Neural cell (in vitro differentiated cells): ENCODE measurements around the gene IP6K3. TPM values are rescaled to one million over a fixed set of nuclear protein-coding genes. Genes with fewer than 3 reads are reported as not detected.

Source experiments
- H2AFZ ChIP-seq: fragments of 200-600, 300-800 bp; sonication (generic), shearing (Covaris generic); 2 replicates; pipeline ENCODE4 v1.6.0; 2014; ENCODE audit warnings: low read depth, mild to moderate bottlenecking, antibody characterized with exemption, low read length, moderate library complexity
- H3F3A ChIP-seq: fragments of 200-600 bp; shearing (Covaris generic); 2 replicates; pipeline ENCODE4 v1.6.1; 2016; ENCODE audit warnings: mild to moderate bottlenecking, moderate library complexity, mixed read lengths, antibody characterized with exemption, low read length; ENCODE audit not compliant: insufficient read depth, poor library complexity, severe bottlenecking
- H3K27ac ChIP-seq: fragments of 200-600, 300-800 bp; sonication (generic), shearing (Covaris generic); 2 replicates; pipeline ENCODE4 v1.5.1; 2014; ENCODE audit warnings: mild to moderate bottlenecking, low read length, moderate library complexity
- H3K27me3 ChIP-seq: fragments of 300-800, 200-600 bp; sonication (generic), shearing (Covaris generic); 2 replicates; pipeline ENCODE4 v1.6.0; 2014; ENCODE audit warnings: mild to moderate bottlenecking, low read depth, low read length, moderate library complexity; ENCODE audit not compliant: insufficient read depth
- H3K36me3 ChIP-seq: fragments of 300-800, 200-600 bp; sonication (generic), shearing (Covaris generic); 2 replicates; pipeline ENCODE4 v1.5.1; 2014; ENCODE audit warnings: mild to moderate bottlenecking, antibody characterized with exemption, low read length, moderate library complexity; ENCODE audit not compliant: insufficient read depth
- H3K4me2 ChIP-seq: fragments of 300-800, 200-600 bp; sonication (generic), shearing (Covaris generic); 2 replicates; pipeline ENCODE4 v1.6.0; 2014; ENCODE audit warnings: mild to moderate bottlenecking, low read length
- H3K4me3 ChIP-seq: fragments of 300-800, 200-600 bp; sonication (generic), shearing (Covaris generic); 2 replicates; pipeline ENCODE4 v1.5.1; 2014; ENCODE audit warnings: mild to moderate bottlenecking, low read length, moderate library complexity
- H3K79me2 ChIP-seq: fragments of 200-600 bp; shearing (Covaris generic); replicated peaks from 2 replicates; pipeline ENCODE4 v1.6.0; 2014; ENCODE audit warnings: mild to moderate bottlenecking, low read length, moderate library complexity; ENCODE audit not compliant: insufficient read depth
- H3K9ac ChIP-seq: fragments of 300-800, 200-600 bp; sonication (generic), shearing (Covaris generic); 2 replicates; pipeline ENCODE4 v1.6.1; 2016; ENCODE audit warnings: mild to moderate bottlenecking, low read length, mixed read lengths
- H3K9me2 ChIP-seq: fragments of 200-600 bp; shearing (Covaris generic); 2 replicates; pipeline ENCODE4 v1.6.1; 2016; ENCODE audit warnings: mild to moderate bottlenecking, low read length, mixed read lengths; ENCODE audit not compliant: insufficient read depth
- H3K9me3 ChIP-seq: fragments of 200-600, 300-800 bp; sonication (generic), shearing (Covaris generic); 2 replicates; pipeline ENCODE4 v1.6.1; 2016; ENCODE audit warnings: mild to moderate bottlenecking, mixed run types, low read length, moderate library complexity, mixed read lengths
- H4K20me1 ChIP-seq: fragments of 200-600 bp; shearing (Covaris generic); 2 replicates; pipeline ENCODE4 v1.6.1; 2016; ENCODE audit warnings: mild to moderate bottlenecking, mixed run types; ENCODE audit not compliant: insufficient read depth
- CTCF ChIP-seq: fragments of 450-650 bp; IDR thresholded peaks from 2 replicates; pipeline ENCODE4 v1.5.1; 2014; ENCODE audit warnings: antibody characterized with exemption, mild to moderate bottlenecking, moderate library complexity; ENCODE audit not compliant: poor library complexity, severe bottlenecking
- EP300 ChIP-seq: fragments of 450-650 bp; conservative IDR thresholded peaks from 2 replicates; pipeline ENCODE4 v1.6.1; 2014; ENCODE audit warnings: antibody characterized with exemption, mild to moderate bottlenecking, moderate library complexity; ENCODE audit not compliant: poor library complexity, severe bottlenecking
- EZH2 ChIP-seq: fragments of 200-600, 300-800 bp; shearing (Covaris generic), sonication (generic); IDR thresholded peaks from 2 replicates; pipeline ENCODE4 v1.6.1; 2014; ENCODE audit warnings: antibody characterized with exemption, low read length, borderline replicate concordance, mild to moderate bottlenecking; ENCODE audit not compliant: insufficient read depth, poor library complexity, severe bottlenecking
- MXI1 ChIP-seq: fragments of 450-650 bp; conservative IDR thresholded peaks from 2 replicates; pipeline ENCODE4 v1.6.1; 2014; ENCODE audit warnings: antibody characterized with exemption, mild to moderate bottlenecking; ENCODE audit not compliant: poor library complexity, severe bottlenecking
- POLR2AphosphoS5 ChIP-seq: IDR thresholded peaks from 2 replicates; pipeline ENCODE4 v1.6.1; 2012
- RAD21 ChIP-seq: fragments of 450-650 bp; conservative IDR thresholded peaks from 2 replicates; pipeline ENCODE4 v1.6.1; 2014; ENCODE audit warnings: antibody characterized with exemption, mild to moderate bottlenecking, moderate library complexity
- REST ChIP-seq: IDR thresholded peaks from 2 replicates; pipeline ENCODE4 v1.6.1; 2012; ENCODE audit warnings: borderline replicate concordance
- SMC3 ChIP-seq: fragments of 450-650 bp; conservative IDR thresholded peaks from 2 replicates; pipeline ENCODE4 v1.6.1; 2014; ENCODE audit warnings: antibody characterized with exemption, mild to moderate bottlenecking, moderate library complexity; ENCODE audit not compliant: poor library complexity
- TAF1 ChIP-seq: IDR thresholded peaks from 2 replicates; pipeline ENCODE4 v1.6.1; 2012; ENCODE audit warnings: low read depth
- polyA plus RNA-seq: library from polyadenylated mRNA; depleted of rRNA; stranded (reverse); fragments of >200 nt; gene quantifications from 2 replicates; pipeline ENCODE4 v1.2.3, GENCODE V29; 2014

Gene IP6K3
- polyA plus RNA-seq, 1 donor from 2014 or later = not detected

GRCh38 chr6:33776186-33776585 lies 29.5 kb upstream of the IP6K3 start:
- H3K4me2 ChIP-seq = no peak overlapping the region
- H3K27me3 ChIP-seq = no peaks in the 10 kb centered on the region
- no peak overlapping the region for H2AFZ ChIP-seq
- no peaks in the 10 kb centered on the region for H3K79me2 ChIP-seq
- H3K9me2 ChIP-seq = no peaks in the 10 kb centered on the region
- H3K36me3 ChIP-seq = peaks cover 18% of the 10 kb centered on the region
- no peak overlapping the region for H3K9ac ChIP-seq
- TF ChIP-seq EZH2 = no peak
- no peak for TF ChIP-seq RAD21
- no peak overlapping the region for H3K4me3 ChIP-seq
- peaks cover 5% of the 10 kb centered on the region for H3F3A ChIP-seq
- no peaks in the 10 kb centered on the region for H4K20me1 ChIP-seq
- H3K27ac ChIP-seq = no peak overlapping the region
- H3K9me3 ChIP-seq = no peaks in the 10 kb centered on the region

DNA sequence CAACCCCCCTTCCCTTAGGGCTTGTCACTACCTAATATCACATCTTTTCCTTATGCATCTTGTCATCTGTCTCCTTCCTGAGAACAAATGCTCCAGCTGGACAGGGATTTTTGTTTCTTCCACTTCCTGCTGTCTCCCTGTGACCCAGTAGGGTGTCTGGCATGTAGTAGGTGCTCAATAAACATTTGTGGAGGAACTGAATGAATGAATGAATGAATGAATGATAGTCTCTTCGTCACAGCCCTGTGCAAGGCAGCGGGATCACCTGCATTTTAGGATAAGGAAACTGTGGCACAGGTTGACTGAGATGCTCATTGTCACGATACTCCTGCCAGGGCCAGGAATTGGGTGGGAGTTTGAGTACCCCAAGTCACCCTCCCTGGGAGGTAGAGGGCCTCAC lies 28.1 kb upstream of the IP6K3 start:
- Histone ChIP-seq H3K4me2 (no peak overlapping the region), H3K9me3 (no peaks in the 10 kb centered on the region), H3K27me3 (no peaks in the 10 kb centered on the region), H3F3A (peaks cover 5% of the 10 kb centered on the region), H4K20me1 (no peaks in the 10 kb centered on the region), H3K4me3 (no peak overlapping the region), H3K9ac (no peak overlapping the region), H3K36me3 (peaks cover 18% of the 10 kb centered on the region), H3K9me2 (no peaks in the 10 kb centered on the region), H3K27ac (no peak overlapping the region), H2AFZ (no peak overlapping the region), H3K79me2 (no peaks in the 10 kb centered on the region)
- TF ChIP-seq MXI1 = no peak
- TF ChIP-seq RAD21 = no peak
- TF ChIP-seq CTCF = no peak
- TF ChIP-seq TAF1 = no peak
- no peak for TF ChIP-seq POLR2AphosphoS5
- no peak for TF ChIP-seq EZH2
- no peak for TF ChIP-seq EP300
- TF ChIP-seq REST = no peak
- no peak for TF ChIP-seq SMC3
